ENCODE results near the gene EFNB2. TPM values are rescaled to one million over a fixed set of nuclear protein-coding genes. Genes with fewer than 3 reads are reported as not detected.

Gene EFNB2
- total RNA-seq, 1 experiment from 2014 or later, result 15.9 TPM

- no peak for TF ChIP-seq JAZF1 (CRISPR knock-in tag; IDR thresholded peaks at IDR 0.05)
- TF ChIP-seq USF2 (CRISPR knock-in tag; IDR thresholded peaks at IDR 0.05), result no peak
- TF ChIP-seq E2F4 (CRISPR knock-in tag; IDR thresholded peaks at IDR 0.05; ENCODE audit: borderline replicate concordance, low read depth), result no peak
- no peak for TF ChIP-seq HMGA2 (CRISPR knock-in tag; IDR thresholded peaks at IDR 0.05)
These were observed 60.5 kb downstream of the EFNB2 start (continued) for GRCh38 chr13:106474912-106475311.

GRCh38 chr13:106473154-106473553 is 62.3 kb downstream of the EFNB2 start:
- TF ChIP-seq ZMAT4 (CRISPR knock-in tag; IDR thresholded peaks at IDR 0.05) (no peak), ZNF423 (CRISPR knock-in tag; IDR thresholded peaks at IDR 0.05) (no peak), STAT6 (CRISPR knock-in tag; conservative IDR thresholded peaks at IDR 0.05; ENCODE audit: low read depth) (no peak), PREB (CRISPR knock-in tag; IDR thresholded peaks at IDR 0.05; ENCODE audit: borderline replicate concordance) (no peak), ZNF512 (CRISPR knock-in tag; IDR thresholded peaks at IDR 0.05; ENCODE audit: borderline replicate concordance) (no peak), USF2 (CRISPR knock-in tag; IDR thresholded peaks at IDR 0.05) (no peak), CBFB (CRISPR knock-in tag; IDR thresholded peaks at IDR 0.05; ENCODE audit: low read depth) (no peak), AFF4 (CRISPR knock-in tag; IDR thresholded peaks at IDR 0.05; ENCODE audit: borderline replicate concordance) (no peak)
- POLR2A ChIA-PET, result no interaction called here
- Mint-ChIP-seq H3K9me3 (no peaks in the 10 kb centered on the region), H3K27ac (no peak overlapping the region), H3K27me3 (ENCODE audit: low read depth) (peaks cover 6% of the 10 kb centered on the region), H3K4me1 (peaks cover 19% of the 10 kb centered on the region), H3K36me3 (no peaks in the 10 kb centered on the region), H3K4me3 (no peak overlapping the region)
- ATAC-seq (no peak), DNase-seq (ENCODE audit: low spot score) (no peak)
- CTCF ChIA-PET, result no interaction called here

Data from WTC11 (cell line).